Measurements from ENCODE around the gene PLCG2.
"Not testable (repeated sequence)": the region's sequence is repeated elsewhere in the genome, so short reads cannot be mapped to it uniquely, and the experiment has no call there.

Gene PLCG2

DNA sequence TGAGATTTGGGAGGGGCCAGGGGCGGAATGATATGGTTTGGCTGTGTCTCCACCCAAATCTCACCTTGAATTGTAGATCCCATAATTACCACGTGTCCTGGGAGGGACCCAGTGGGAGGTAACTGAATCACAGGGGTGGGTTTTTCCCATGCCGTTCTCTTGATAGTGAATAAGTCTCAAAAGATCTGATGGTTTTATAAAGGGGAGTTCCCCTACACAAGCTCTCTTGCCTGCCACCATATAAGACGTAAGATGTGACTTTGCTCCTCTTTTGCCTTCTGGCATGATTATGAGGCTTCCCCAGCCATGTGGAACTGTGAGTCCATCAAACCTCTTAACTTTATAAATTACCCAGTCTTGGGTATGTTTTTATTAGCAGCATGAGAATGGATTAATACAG lies 230.7 kb downstream of the PLCG2 start:
- DNase-seq, result not testable (repeated sequence)

- DNase-seq, result no peak
Observed at GRCh38 chr16:82010649-82011048, 231.6 kb downstream of the PLCG2 start.

DNA sequence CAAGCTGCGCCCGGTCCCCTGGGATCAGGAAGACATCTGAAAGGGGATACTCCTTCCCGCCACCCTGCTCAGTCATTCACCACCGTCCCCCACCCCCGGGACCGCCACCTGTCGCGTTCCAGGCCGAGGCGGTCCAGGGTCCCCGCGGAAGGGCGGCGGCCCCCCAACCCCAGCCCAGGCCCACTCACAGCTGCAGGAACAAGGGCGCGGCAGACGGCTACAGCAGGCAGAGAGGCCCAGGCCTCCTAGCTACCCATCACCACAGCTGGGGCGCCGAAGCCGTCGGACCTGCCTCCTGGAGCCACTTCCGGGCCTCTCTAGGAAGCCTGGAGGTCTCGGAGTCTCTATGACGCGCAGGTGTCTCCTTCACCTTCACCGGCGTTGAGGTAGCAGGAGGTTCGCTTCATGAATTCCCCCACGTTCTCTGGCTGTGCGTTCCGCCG lies 232.1 kb downstream of the PLCG2 start, which contains the start of gene SDR42E1:
Gene SDR42E1, minus strand, starts transcription at position 272 of the 443 bp plus-strand sequence. CDS start 10,612 bp downstream, outside the sequence.
- no peak for DNase-seq
